ENCODE measurements around the gene INVS.

DNA sequence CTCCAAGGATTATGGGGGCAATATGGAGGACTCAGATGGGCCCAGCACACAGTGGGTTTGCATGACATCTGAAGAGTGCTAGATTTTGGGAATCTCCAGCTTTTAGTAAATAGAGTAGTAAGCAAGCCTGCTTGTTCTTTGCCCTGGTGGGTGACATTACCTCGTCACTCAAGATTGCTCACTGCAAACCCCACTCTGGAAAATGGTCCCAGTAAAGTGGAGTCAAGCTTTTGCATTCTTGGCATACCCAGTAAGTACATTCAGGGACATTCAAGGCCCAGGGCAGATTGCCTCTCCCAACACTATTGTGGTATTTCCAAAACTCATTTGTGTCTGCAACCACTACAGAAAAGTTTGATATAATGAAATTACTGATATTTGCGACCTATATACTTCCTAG, 118.5 kb downstream of the INVS start:
- no peak for TF ChIP-seq POLR2A (IDR thresholded peaks at IDR 0.05)
- TF ChIP-seq, protein P1, sequence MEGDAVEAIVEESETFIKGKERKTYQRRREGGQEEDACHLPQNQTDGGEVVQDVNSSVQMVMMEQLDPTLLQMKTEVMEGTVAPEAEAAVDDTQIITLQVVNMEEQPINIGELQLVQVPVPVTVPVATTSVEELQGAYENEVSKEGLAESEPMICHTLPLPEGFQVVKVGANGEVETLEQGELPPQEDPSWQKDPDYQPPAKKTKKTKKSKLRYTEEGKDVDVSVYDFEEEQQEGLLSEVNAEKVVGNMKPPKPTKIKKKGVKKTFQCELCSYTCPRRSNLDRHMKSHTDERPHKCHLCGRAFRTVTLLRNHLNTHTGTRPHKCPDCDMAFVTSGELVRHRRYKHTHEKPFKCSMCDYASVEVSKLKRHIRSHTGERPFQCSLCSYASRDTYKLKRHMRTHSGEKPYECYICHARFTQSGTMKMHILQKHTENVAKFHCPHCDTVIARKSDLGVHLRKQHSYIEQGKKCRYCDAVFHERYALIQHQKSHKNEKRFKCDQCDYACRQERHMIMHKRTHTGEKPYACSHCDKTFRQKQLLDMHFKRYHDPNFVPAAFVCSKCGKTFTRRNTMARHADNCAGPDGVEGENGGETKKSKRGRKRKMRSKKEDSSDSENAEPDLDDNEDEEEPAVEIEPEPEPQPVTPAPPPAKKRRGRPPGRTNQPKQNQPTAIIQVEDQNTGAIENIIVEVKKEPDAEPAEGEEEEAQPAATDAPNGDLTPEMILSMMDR (IDR thresholded peaks at IDR 0.05) = no peak

Data from testis (tissue), 2 donors.